H1 (cell line): ENCODE measurements around the gene ZNF511. TPM values are rescaled to one million over a fixed set of nuclear protein-coding genes. Genes with fewer than 3 reads are reported as not detected.

Experiments
- CTCF ChIA-PET: fragments of 300-600 bp; sonication (Branson Sonifier 250); formaldehyde crosslinking; loops from one replicate; lab custom pipeline; 2021; ENCODE audit not compliant: partially characterized antibody; lab: Charles Lee
- POLR2A ChIA-PET: fragments of 300-600 bp; sonication (Branson Sonifier 250); formaldehyde crosslinking; loops from one replicate; lab custom pipeline; 2021; ENCODE audit warnings: inconsistent platforms; ENCODE audit not compliant: partially characterized antibody; lab: Charles Lee
- DNase-seq, 2 experiments: peaks; one replicate each; pipeline versions ENCODE4 v3.0.0 to v3.0.0-alpha.2; 2010 to 2022; ENCODE audit warnings: low spot score in 2 of 2, low read depth in 1 of 2, mixed read lengths in 1 of 2
- FAIRE-seq: peaks from 2 replicates; lab custom pipeline; 2011; peaks lifted over from hg19 to GRCh38; lab: Jason Lieb, UNC
- H2AFZ ChIP-seq: 2 replicates; pipeline ENCODE4 v1.8.1; 2012; ENCODE audit warnings: low read length, inconsistent platforms
- H2AK5ac ChIP-seq: 2 replicates; pipeline ENCODE4 v1.6.1; 2013; ENCODE audit warnings: low read depth, low read length
- H2BK120ac ChIP-seq: replicated peaks from 2 replicates; pipeline ENCODE3; 2013; ENCODE audit warnings: low read depth, low read length, inconsistent platforms
- H2BK12ac ChIP-seq: 2 replicates; pipeline ENCODE4 v1.6.1; 2013; ENCODE audit warnings: low read depth, low read length
- H2BK15ac ChIP-seq: 2 replicates; pipeline ENCODE4 v1.6.1; 2013; ENCODE audit warnings: low read length
- H2BK20ac ChIP-seq: 2 replicates; pipeline ENCODE4 v1.6.1; 2013; ENCODE audit warnings: low read length
- H2BK5ac ChIP-seq: 2 replicates; pipeline ENCODE4 v1.6.1; 2013; ENCODE audit warnings: low read depth, low read length
- H3K14ac ChIP-seq: 2 replicates; pipeline ENCODE4 v1.6.1; 2013; ENCODE audit warnings: inconsistent platforms; ENCODE audit not compliant: insufficient read length
- H3K18ac ChIP-seq: 2 replicates; pipeline ENCODE4 v1.6.1; 2013; ENCODE audit warnings: low read length; ENCODE audit errors: extremely low read depth
- H3K23ac ChIP-seq: 2 replicates; pipeline ENCODE4 v1.6.1; 2013; ENCODE audit warnings: inconsistent platforms; ENCODE audit not compliant: insufficient read length
- H3K23me2 ChIP-seq: 2 replicates; pipeline ENCODE4 v1.6.1; 2013; ENCODE audit warnings: low read depth, low read length
- H3K27ac ChIP-seq: 2 replicates; pipeline ENCODE4 v1.6.1; 2011; ENCODE audit warnings: low read depth, low read length, inconsistent platforms
- H3K27me3 ChIP-seq, 4 experiments: replicated peaks in 1 of 4; 1 replicate in 1 of 4; 2 replicates in 3 of 4; pipeline versions ENCODE4 v1.6.1 to v1.8.1; 2011 to 2013; ENCODE audit warnings: low read length in 3 of 4, mild to moderate bottlenecking in 3 of 4, inconsistent platforms in 2 of 4, mixed read lengths in 2 of 4, moderate library complexity in 1 of 4; ENCODE audit not compliant: control insufficient read depth in 3 of 4, insufficient read depth in 3 of 4; ENCODE audit errors: extremely low read depth in 1 of 4
- H3K36me3 ChIP-seq, 4 experiments: 2 replicates each; pipeline versions ENCODE4 v1.6.1 to v1.8.1; 2011 to 2013; ENCODE audit warnings: mild to moderate bottlenecking in 4 of 4, low read length in 3 of 4, moderate library complexity in 2 of 4, control low read depth in 1 of 4, inconsistent platforms in 1 of 4; ENCODE audit not compliant: insufficient read depth in 4 of 4, control insufficient read depth in 2 of 4
- H3K4ac ChIP-seq: replicated peaks from 2 replicates; pipeline ENCODE3; 2013; ENCODE audit warnings: low read length, low read depth, mixed read lengths, inconsistent platforms; ENCODE audit not compliant: insufficient read length
- H3K4me1 ChIP-seq, 4 experiments: replicated peaks in 1 of 4; 1 replicate in 1 of 4; 2 replicates in 3 of 4; pipeline versions ENCODE4 v1.6.1 to v1.8.1; 2011 to 2013; ENCODE audit warnings: low read length in 3 of 4, inconsistent platforms in 2 of 4, mixed read lengths in 1 of 4; ENCODE audit not compliant: insufficient read depth in 4 of 4, control insufficient read depth in 3 of 4
- H3K4me2 ChIP-seq, 2 experiments: 2 replicates each; pipeline versions ENCODE4 v1.6.1 to v1.8.1; 2011 to 2013; ENCODE audit warnings: low read depth in 2 of 2, low read length in 2 of 2, control low read depth in 1 of 2, inconsistent platforms in 1 of 2, mild to moderate bottlenecking in 1 of 2; ENCODE audit not compliant: insufficient read depth in 1 of 2
- H3K4me3 ChIP-seq, 4 experiments: fragments of 200-600, 300-600 bp in 1 of 4; sonication (generic), shearing (Covaris generic), sonication (Bioruptor Twin) in 1 of 4; 2 replicates each; pipeline versions ENCODE4 v1.5.1 to v1.8.1; 2011 to 2016; ENCODE audit warnings: low read length in 4 of 4, low read depth in 3 of 4, control low read depth in 2 of 4, inconsistent platforms in 2 of 4, mild to moderate bottlenecking in 2 of 4, mixed read lengths in 1 of 4, moderate library complexity in 1 of 4; ENCODE audit not compliant: insufficient read depth in 2 of 4; ENCODE audit errors: extremely low read depth in 1 of 4
- H3K56ac ChIP-seq: replicated peaks from 2 replicates; pipeline ENCODE3; 2013; ENCODE audit warnings: low read depth, mild to moderate bottlenecking, mixed read lengths, low read length, inconsistent platforms; ENCODE audit not compliant: insufficient read length
- H3K79me1 ChIP-seq: 2 replicates; pipeline ENCODE4 v1.6.1; 2013; ENCODE audit warnings: low read depth, low read length, control low read depth
- H3K79me2 ChIP-seq, 2 experiments: 2 replicates each; pipeline versions ENCODE4 v1.6.1 to v1.8.1; 2012 to 2013; ENCODE audit warnings: low read length in 2 of 2, mild to moderate bottlenecking in 2 of 2, inconsistent platforms in 1 of 2; ENCODE audit not compliant: insufficient read depth in 2 of 2, control insufficient read depth in 1 of 2
- H3K9ac ChIP-seq, 4 experiments: replicated peaks in 1 of 4; 1 replicate in 1 of 4; 2 replicates in 3 of 4; pipeline versions ENCODE4 v1.6.1 to v1.8.1; 2011 to 2013; ENCODE audit warnings: low read depth in 3 of 4, low read length in 3 of 4, control low read depth in 2 of 4, mild to moderate bottlenecking in 2 of 4, moderate library complexity in 2 of 4, inconsistent platforms in 1 of 4; ENCODE audit errors: extremely low read depth in 1 of 4
- H3K9me3 ChIP-seq, 2 experiments: 2 replicates each; pipeline versions ENCODE4 v1.6.1 to v1.8.1; 2012 to 2013; ENCODE audit warnings: mild to moderate bottlenecking in 2 of 2, moderate library complexity in 2 of 2, control low read depth in 1 of 2, inconsistent platforms in 1 of 2, low read depth in 1 of 2, low read length in 1 of 2, mixed read lengths in 1 of 2; ENCODE audit not compliant: insufficient read depth in 2 of 2
- H4K20me1 ChIP-seq, 2 experiments: replicated peaks in 1 of 2; 2 replicates each; pipeline versions ENCODE3 to v1.8.1; 2011 to 2013; ENCODE audit warnings: inconsistent platforms in 2 of 2, low read length in 2 of 2, mild to moderate bottlenecking in 1 of 2; ENCODE audit not compliant: insufficient read depth in 2 of 2, control insufficient read depth in 1 of 2
- H4K5ac ChIP-seq: 2 replicates; pipeline ENCODE4 v1.6.1; 2013; ENCODE audit warnings: low read length, low read depth, mixed read lengths, inconsistent platforms; ENCODE audit not compliant: insufficient read length
- H4K8ac ChIP-seq: 2 replicates; pipeline ENCODE4 v1.8.0; 2013; ENCODE audit warnings: mild to moderate bottlenecking, moderate library complexity, low read length, inconsistent platforms; ENCODE audit not compliant: insufficient read depth; ENCODE audit errors: extremely low read depth
- H4K91ac ChIP-seq: replicated peaks from 2 replicates; pipeline ENCODE3; 2013; ENCODE audit warnings: low read length, mixed read lengths, inconsistent platforms; ENCODE audit not compliant: insufficient read length
- BCL11A ChIP-seq, 2 experiments: IDR thresholded peaks; one replicate each; pipeline ENCODE4 v1.6.1; 2011; ENCODE audit warnings: low read depth in 2 of 2, low read length in 2 of 2, mild to moderate bottlenecking in 2 of 2
- GTF2F1 ChIP-seq: IDR thresholded peaks from 2 replicates; pipeline ENCODE4 v1.6.1; 2012; ENCODE audit warnings: low read depth, low read length, improper control_type of control experiment, borderline replicate concordance
- JUN ChIP-seq: IDR thresholded peaks from 2 replicates; pipeline ENCODE4 v1.6.1; 2011; ENCODE audit warnings: low read depth, mild to moderate bottlenecking, improper control_type of control experiment, low read length
- JUND ChIP-seq: IDR thresholded peaks from 2 replicates; pipeline ENCODE4 v1.6.1; 2011; ENCODE audit warnings: mild to moderate bottlenecking, improper control_type of control experiment, low read length
- KDM5A ChIP-seq: fragments of 200-600 bp; IDR thresholded peaks from 2 replicates; pipeline ENCODE4 v1.7.1; 2012; ENCODE audit warnings: mild to moderate bottlenecking, low read length, inconsistent platforms, mixed read lengths
- PHF8 ChIP-seq: fragments of 200-600 bp; sonication (generic); conservative IDR thresholded peaks from 2 replicates; pipeline ENCODE4 v1.7.1; 2012; ENCODE audit warnings: low read depth, mild to moderate bottlenecking, inconsistent platforms, low read length, moderate library complexity
- RBBP5 ChIP-seq: IDR thresholded peaks from 2 replicates; pipeline ENCODE4 v1.7.1; 2012; ENCODE audit warnings: low read depth, mild to moderate bottlenecking, inconsistent platforms, low read length, moderate library complexity, borderline replicate concordance
- SIRT6 ChIP-seq: IDR thresholded peaks from one replicate; pipeline ENCODE4 v1.7.1; 2012; ENCODE audit warnings: low read length, inconsistent platforms
- SRF ChIP-seq: IDR thresholded peaks from 2 replicates; pipeline ENCODE4 v1.6.1; 2011; ENCODE audit warnings: mild to moderate bottlenecking, low read depth, low read length, moderate library complexity
- WGBS, 2 experiments: shearing (Covaris generic) in 1 of 2; methylation state at CpG; one replicate each; pipeline versions ENCODE4 v1.1.6 to v1.1.7; 2013 to 2015; ENCODE audit warnings: low lambda C conversion rate in 2 of 2, mixed read lengths in 2 of 2, inconsistent platforms in 1 of 2, low coverage in 1 of 2, missing lambda C conversion rate in 1 of 2; ENCODE audit not compliant: insufficient replicate concordance in 2 of 2, insufficient coverage in 1 of 2, insufficient read length in 1 of 2; ENCODE audit errors: extremely low coverage in 1 of 2, missing lambda C conversion rate in 1 of 2; 5-methylcytosine and 5-hydroxymethylcytosine counted together
- polyA plus RNA-seq, 7 experiments: library from polyadenylated mRNA; depleted of rRNA in 3 of 7; stranded (reverse) in 5 of 7; unstranded in 2 of 7; fragments of >200 nt in 5 of 7; fragments of 200-250 nt in 2 of 7; gene quantifications; 1 replicate in 5 of 7; 2 replicates in 1 of 7; 4 replicates in 1 of 7; pipeline versions ENCODE4 v1.2.1 to v1.2.3, GENCODE V29; 2011 to 2013; ENCODE audit warnings: missing spikeins in 2 of 7, mixed read lengths in 2 of 7
- total RNA-seq: library from RNA; stranded (reverse); fragmentation: NEBNext Ultra II Directional; extraction: Animal tissue kit (Norgen Biotek cat#: 25700); gene quantifications from 2 replicates; pipeline ENCODE4 v1.2.1, GENCODE V29; 2021
- TF ChIP-seq, protein P1 (sequence below): IDR thresholded peaks from 2 replicates; pipeline ENCODE4 v1.6.1; 2012; ENCODE audit warnings: inconsistent platforms

Gene ZNF511
- total and polyA plus RNA-seq, 2 of the 8 experiments (the other 6 are each of a cell fraction or from before 2014, with no cell fraction given): 55.4 to 71.7 TPM

DNA sequence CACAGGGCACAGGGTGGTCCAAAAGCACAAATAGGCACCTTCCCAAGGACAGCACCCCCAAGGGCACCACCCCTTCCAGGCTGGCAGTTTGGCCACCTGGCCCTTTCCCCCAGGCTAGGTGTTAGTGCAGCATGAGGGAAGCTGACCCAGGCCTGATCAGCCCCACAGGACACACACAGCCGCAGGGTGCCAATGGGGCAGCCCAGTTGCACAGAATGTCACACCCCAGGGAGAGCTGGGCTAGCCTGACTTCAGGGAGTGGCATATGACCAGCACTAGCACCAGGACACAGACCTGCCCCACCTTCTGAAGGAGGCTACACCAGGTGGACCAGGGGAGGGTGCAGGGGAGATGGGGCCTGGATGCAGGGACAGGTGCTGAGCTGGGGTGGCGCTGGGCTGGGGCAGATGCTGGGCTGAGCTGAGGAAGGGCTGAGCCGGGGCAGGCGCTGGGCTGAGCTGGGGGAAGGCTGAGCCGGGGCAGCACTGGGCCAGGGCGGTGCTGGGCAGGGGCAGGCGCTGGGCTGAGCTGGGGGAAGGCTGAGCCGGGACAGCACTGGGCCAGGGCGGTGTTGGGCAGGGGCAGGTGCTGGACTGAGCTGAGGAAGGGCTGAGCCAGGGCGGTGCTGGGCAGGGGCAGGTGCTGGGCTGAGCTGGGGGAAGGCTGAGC is 28.2 kb upstream of the ZNF511 start:
- H3K23me2 ChIP-seq: peaks cover 5% of the 10 kb centered on the region; the same call in 1 of the 2 replicates
- H3K27me3 ChIP-seq: peaks cover 0 to 7% (median 4%) of the 10 kb centered on the region in 4 experiments; a peak in 5 of 7 replicates
- ChIA-PET CTCF (interaction anchor here (0.7 to 2.7 kb wide), 4 partner anchors 19 to 801 kb away, joined by 3 to 12 read pairs (median 3); no protein-coding TSS in a partner anchor), POLR2A (no interaction called here)
- no peak overlapping the region for H3K4me2 ChIP-seq
- peaks cover 0 to 13% (median 7%) of the 10 kb centered on the region in 4 experiments; a peak in 5 of 7 replicates for H3K4me1 ChIP-seq
- no peak overlapping the region for H3K18ac ChIP-seq
- 97% methylated on average over 6 of the region's 10 CpGs; no CpG with 5 or more reads in 1 of the 2 experiments for WGBS, 2 experiments
- H3K9ac ChIP-seq: no peak overlapping the region
- H3K23ac ChIP-seq: no peak overlapping the region
- H2BK15ac ChIP-seq: no peak overlapping the region
- no peak overlapping the region for H3K4ac ChIP-seq
- H3K9me3 ChIP-seq: no peaks in the 10 kb centered on the region
- H4K91ac ChIP-seq: no peak overlapping the region
- H2BK120ac ChIP-seq: no peak overlapping the region
- H3K56ac ChIP-seq: no peak overlapping the region
- H2AFZ ChIP-seq: no peak overlapping the region
- H3K79me1 ChIP-seq: no peaks in the 10 kb centered on the region
- H2AK5ac ChIP-seq: no peak overlapping the region
- no peak overlapping the region for H3K27ac ChIP-seq
- H2BK20ac ChIP-seq: no peak overlapping the region
- no peak overlapping the region for H3K14ac ChIP-seq
- no peaks in the 10 kb centered on the region for H3K79me2 ChIP-seq
- DNase-seq: no peak
- H4K5ac ChIP-seq: no peak overlapping the region
- H4K8ac ChIP-seq: no peak overlapping the region
- H4K20me1 ChIP-seq: peaks cover 0 to 10% of the 10 kb centered on the region in 2 experiments
- no peak overlapping the region for H2BK5ac ChIP-seq
- peaks cover 7 to 39% (median 21%) of the 10 kb centered on the region in 4 experiments for H3K36me3 ChIP-seq
- TF ChIP-seq SIRT6 (no peak), KDM5A (no peak), RBBP5 (no peak), BCL11A (IDR thresholded peaks at IDR 0.05; ENCODE audit: low read depth in 2 of 2, low read length in 2 of 2) (no peak), PHF8 (no peak), JUN (no peak), GTF2F1 (no peak), JUND (no peak), SRF (no peak)
- TF ChIP-seq, protein P1, sequence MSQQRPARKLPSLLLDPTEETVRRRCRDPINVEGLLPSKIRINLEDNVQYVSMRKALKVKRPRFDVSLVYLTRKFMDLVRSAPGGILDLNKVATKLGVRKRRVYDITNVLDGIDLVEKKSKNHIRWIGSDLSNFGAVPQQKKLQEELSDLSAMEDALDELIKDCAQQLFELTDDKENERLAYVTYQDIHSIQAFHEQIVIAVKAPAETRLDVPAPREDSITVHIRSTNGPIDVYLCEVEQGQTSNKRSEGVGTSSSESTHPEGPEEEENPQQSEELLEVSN: no peak
- TF ChIP-seq, all 59 proteins: peak for 0
- H2BK12ac ChIP-seq: no peak overlapping the region
- FAIRE-seq: no peak
- H3K4me3 ChIP-seq: no peak overlapping the region
